ENCODE data around the gene HLA-DOA. TPM values are rescaled to one million over a fixed set of nuclear protein-coding genes. Genes with fewer than 3 reads are reported as not detected.
A peak's percentile ranks its signal among the peaks of the same experiment; 100 is the strongest.

Gene HLA-DOA
- total RNA-seq: 0.21 and 0.38 TPM in 2 replicates

DNA sequence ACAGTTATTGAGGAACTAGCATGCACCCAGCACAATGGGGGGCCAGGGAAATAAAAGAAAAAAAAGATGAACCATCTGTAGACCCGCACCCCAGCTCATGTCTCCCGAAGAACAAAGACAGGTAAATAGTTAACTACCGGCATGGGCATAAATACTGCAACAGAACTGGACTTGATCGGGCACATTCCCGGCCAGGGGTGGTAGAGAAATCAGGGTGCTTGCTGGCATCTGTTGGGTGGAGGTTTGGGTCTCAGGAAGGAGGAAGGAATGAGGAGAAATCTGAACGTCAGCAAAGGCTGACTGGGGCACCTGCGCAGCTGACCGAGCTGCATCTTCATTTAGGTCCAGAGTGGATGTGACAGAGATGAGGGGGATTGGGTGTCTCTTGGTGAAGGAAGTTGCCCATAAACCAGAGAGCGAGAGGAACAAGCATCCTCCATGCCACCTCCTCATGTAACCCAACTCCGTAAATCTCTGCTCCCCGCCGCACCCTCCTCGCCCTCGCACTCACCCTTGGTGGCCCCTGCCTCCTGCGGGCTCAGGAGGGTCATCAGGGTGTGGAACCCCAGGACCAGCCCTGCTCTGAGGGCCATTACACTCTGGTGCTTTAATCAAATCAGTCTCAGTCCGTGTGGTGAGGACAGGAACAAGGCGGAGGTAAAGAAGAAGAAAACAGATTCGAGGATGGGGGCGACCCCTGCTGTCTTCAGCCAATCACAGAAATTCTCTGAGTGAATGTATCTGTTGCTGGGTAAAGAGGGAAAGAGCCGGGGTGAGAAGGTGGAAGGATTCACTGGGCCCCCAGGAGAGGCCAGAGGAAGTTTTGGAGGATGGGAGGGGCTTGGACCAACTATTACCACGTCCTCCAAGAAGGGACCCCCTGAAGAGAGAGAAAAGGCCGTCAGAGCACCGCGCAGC, at the start of gene HLA-DOA:
HLA-DOA (minus strand) TSS at position 648 of the 918 bp plus-strand sequence.
- peaks cover 7% of the 10 kb centered on the region for H3K4me1 Mint-ChIP-seq
- H3K9me3 Mint-ChIP-seq: no peaks in the 10 kb centered on the region
- peak within 1 kb of the TSS; percentile 46 for H3K4me3 Mint-ChIP-seq
- H3K27me3 Mint-ChIP-seq: peaks cover 31% of the 10 kb centered on the region
- no peak within 1 kb of the TSS for H3K27ac Mint-ChIP-seq
- peak; percentile 72 for DNase-seq
- intact Hi-C loops (cut with micrococcal nuclease): no loop called here
- no peaks in the 10 kb centered on the region for H3K36me3 Mint-ChIP-seq (ENCODE audit: low read depth)

DNA sequence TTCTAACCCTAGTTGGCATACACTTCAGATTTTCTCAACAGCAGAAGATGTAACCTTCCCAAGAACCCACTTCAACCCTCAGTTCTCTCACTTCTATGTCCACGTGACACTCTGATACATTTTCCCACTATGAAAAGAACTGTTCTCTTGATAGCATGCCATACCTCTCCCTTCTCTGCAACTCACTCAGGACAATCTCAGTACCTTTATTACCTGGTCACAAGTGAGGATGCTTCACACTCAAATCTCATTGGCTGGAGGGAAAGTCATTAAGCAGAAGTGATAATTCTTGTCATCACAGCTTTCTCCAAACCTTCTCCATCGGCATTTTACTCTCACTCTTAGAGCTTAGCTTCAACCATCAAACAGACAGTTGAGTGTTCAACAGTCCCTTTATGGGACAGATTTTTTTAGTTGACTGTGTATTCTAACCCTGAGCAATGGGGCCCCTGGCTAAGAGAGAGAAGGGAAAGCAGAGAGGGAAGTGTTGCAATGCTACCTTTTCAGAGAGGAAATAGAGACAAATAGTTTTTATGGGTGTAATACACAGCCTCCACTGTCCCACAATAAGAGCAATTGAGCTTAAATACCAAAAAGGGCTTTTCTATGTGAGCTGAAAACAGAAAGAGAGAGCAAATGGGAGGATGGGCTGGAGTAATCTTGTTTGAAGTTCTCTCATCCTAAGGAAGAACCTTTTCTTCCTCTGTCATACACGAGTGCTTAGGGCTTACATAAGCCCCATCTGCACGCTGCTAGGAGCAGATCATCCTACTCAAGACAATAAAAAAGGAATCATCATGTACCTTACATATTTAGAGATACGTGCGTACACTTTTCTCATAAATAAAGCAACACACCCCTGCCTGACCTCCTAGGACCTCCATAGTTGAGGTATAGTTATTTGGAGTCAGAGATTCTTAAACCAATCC, 48.1 kb upstream of the HLA-DOA start:
- H3K27me3 Mint-ChIP-seq: peaks cover 10% of the 10 kb centered on the region
- H3K27ac Mint-ChIP-seq: no peak overlapping the region
- no peaks in the 10 kb centered on the region for H3K4me1 Mint-ChIP-seq
- DNase-seq: no peak
- no peaks in the 10 kb centered on the region for H3K36me3 Mint-ChIP-seq (ENCODE audit: low read depth)
- intact Hi-C loops (cut with micrococcal nuclease): no loop called here
- no peaks in the 10 kb centered on the region for H3K9me3 Mint-ChIP-seq
- no peak overlapping the region for H3K4me3 Mint-ChIP-seq

DNA sequence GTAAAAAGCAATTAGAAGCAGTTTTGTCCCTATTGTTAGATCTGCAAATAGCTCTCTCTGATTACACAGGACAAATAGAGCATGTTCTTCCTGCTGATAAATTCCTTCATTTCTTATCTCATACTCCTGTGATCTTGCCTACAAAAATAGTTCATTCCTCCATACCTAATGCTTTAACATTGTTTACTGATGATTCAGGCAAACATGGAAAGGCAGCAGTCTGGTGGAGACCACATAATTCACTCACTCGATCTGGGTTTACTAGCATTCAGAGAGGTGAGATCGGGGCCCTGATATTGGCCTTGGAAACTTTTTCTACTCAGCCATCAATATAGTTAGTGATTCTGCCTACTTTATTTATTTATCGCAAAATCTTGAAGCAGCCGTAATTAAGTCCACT, 43.8 kb upstream of the HLA-DOA start:
- H3K36me3 Mint-ChIP-seq (ENCODE audit: low read depth): no peaks in the 10 kb centered on the region
- no peaks in the 10 kb centered on the region for H3K4me1 Mint-ChIP-seq
- no peak for DNase-seq
- no peak overlapping the region for H3K4me3 Mint-ChIP-seq
- peaks cover 23% of the 10 kb centered on the region for H3K27me3 Mint-ChIP-seq
- H3K9me3 Mint-ChIP-seq: no peaks in the 10 kb centered on the region
- intact Hi-C loops (cut with micrococcal nuclease): no loop called here
- H3K27ac Mint-ChIP-seq: no peak overlapping the region

DNA sequence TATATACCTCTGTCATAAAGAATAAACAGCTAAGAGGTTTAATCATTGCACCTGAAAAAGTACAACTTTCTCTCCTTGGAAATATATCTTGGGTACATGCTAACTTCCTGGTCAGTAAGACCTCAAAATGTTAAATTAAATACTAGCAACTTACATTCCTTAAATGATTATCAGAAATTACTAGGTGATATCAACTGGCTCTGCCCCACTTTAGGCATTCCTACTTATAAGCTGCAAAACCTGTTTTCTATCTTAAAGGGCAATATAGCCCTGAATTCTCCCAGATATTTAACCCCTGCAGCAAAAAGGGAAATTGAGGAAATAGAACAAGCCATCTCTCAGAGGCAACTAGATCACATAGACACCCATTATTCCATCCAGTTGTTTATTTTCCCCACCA, 43.2 kb upstream of the HLA-DOA start:
- Mint-ChIP-seq H3K9me3 (no peaks in the 10 kb centered on the region), H3K36me3 (ENCODE audit: low read depth) (no peaks in the 10 kb centered on the region), H3K27me3 (peaks cover 27% of the 10 kb centered on the region), H3K4me1 (no peaks in the 10 kb centered on the region), H3K27ac (no peak overlapping the region), H3K4me3 (no peak overlapping the region)
- DNase-seq: no peak
- intact Hi-C loops (cut with micrococcal nuclease): no loop called here

DNA sequence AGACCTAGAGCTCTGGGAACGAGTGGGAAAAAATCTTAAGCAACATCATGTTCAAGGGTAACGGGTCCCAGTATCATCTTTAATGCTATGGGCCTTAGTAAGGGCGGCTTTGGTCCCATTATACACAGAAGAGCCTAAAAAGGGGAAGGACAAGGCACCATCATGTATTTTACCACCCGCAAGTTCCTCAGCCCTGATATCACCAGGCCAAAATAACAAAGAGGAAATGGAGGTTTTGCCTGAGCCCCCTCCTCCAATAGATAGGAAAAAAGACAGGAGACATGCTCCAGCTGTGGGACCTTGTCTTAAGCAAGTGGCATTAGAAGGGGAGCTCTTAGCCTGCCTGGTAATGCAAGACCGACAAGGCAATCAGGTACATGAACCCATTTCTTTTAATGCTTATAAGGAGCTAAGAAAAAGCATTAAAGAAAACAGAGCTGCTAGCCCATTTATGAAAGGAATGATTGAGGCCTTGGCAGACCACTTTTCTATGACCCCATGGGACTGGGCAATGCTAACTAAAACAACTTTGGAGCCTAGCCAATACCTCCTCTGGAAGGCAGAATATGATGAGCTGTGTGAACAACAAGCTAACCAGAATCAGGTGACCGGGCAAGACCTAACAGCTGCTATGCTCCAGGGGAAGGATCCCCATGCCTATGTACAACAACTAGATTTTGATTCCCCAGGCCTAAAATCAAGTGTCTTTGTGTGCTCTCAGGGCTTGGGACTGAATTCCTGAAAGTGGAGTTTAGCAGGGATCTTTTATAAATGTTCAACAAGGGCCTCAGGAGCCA, 40.8 kb upstream of the HLA-DOA start:
- Mint-ChIP-seq H3K4me1 (no peaks in the 10 kb centered on the region), H3K9me3 (no peaks in the 10 kb centered on the region), H3K4me3 (no peak overlapping the region), H3K27ac (no peak overlapping the region), H3K36me3 (ENCODE audit: low read depth) (no peaks in the 10 kb centered on the region), H3K27me3 (peaks cover 39% of the 10 kb centered on the region)
- intact Hi-C loops (cut with micrococcal nuclease): no loop called here
- no peak for DNase-seq

DNA sequence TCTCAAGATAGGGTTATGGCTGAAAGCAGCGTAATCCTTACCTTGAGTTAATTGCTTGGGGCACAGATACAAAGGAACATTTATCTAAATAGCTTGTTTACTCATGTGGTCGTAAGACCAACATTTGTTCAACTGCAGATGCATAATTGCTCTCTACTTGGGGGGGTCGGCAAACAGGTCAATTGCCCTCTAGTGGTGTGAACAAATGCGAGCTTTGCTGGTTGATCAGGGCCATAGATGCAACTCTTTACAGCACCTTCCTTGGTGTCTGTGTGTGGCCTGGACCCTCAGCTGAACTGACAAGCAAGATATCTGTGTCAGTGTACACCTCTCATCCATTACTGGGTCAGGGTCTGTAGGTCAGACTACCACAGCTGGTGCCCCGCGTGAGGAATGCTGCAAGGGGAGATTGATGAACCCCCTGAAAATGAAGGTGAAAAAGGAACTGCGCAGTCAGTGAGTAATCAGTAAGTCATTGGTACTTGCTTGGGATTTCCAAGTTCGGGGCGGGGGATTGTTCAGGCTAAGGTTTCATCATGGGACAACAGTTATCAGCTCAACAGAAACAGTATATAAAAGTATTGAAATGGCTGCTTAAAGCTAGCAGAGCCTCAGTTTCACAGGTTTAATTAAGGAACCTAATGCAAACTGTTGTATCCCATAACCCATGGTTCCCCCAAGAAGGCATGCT, 40.1 kb upstream of the HLA-DOA start:
- Mint-ChIP-seq H3K9me3 (no peaks in the 10 kb centered on the region), H3K27ac (no peak overlapping the region), H3K4me1 (no peaks in the 10 kb centered on the region), H3K36me3 (ENCODE audit: low read depth) (no peaks in the 10 kb centered on the region), H3K4me3 (no peak overlapping the region), H3K27me3 (peaks cover 45% of the 10 kb centered on the region)
- intact Hi-C loops (cut with micrococcal nuclease): no loop called here
- DNase-seq: no peak

DNA sequence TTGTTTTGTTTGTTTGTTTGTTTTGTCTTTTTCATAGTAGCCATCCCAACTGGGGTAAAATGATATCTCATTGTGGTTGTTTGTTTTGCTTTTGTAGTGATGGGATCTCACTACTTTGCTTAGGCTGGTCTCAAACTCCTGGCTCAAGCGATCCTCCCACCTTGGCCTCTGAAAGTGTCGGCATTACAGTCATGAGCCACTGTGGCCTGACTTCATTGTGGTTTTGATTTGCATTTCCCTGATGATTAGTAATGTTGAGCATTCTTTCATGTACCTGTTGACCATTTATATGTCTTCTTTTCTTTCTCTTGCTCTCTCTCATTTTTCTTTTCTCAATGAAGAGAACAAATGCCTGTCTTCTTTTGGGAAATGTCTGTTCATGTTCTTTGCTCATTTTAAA, 30.8 kb upstream of the HLA-DOA start:
- Mint-ChIP-seq H3K27me3 (peaks cover 64% of the 10 kb centered on the region), H3K27ac (no peak overlapping the region), H3K4me1 (no peaks in the 10 kb centered on the region), H3K9me3 (peaks cover 10% of the 10 kb centered on the region), H3K4me3 (no peak overlapping the region), H3K36me3 (ENCODE audit: low read depth) (no peaks in the 10 kb centered on the region)
- intact Hi-C loops (cut with micrococcal nuclease): no loop called here
- DNase-seq: no peak

DNA sequence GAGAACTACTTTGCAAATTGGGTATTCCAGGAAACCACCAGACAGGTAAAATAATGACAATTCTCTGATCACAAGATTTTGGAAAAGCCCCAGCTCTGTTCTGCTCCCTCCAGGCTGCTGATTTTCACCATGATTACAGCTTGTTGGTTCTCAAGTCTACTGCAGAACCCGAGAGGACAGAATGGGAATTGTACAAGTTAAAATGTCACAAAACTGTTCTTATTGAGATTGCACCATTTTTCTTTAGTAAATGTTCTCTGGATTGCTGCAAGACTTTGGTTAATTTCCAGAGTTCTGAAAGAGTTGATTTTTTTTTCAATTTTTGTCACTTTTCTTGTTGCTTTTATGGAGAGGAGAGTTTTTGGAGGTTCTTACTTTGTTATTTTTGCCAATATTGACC, 27.1 kb upstream of the HLA-DOA start:
- Mint-ChIP-seq H3K27me3 (peaks cover 69% of the 10 kb centered on the region), H3K9me3 (peaks cover 3% of the 10 kb centered on the region), H3K4me1 (no peaks in the 10 kb centered on the region), H3K4me3 (no peak overlapping the region), H3K27ac (no peak overlapping the region), H3K36me3 (ENCODE audit: low read depth) (no peaks in the 10 kb centered on the region)
- DNase-seq: no peak
- intact Hi-C loops (cut with micrococcal nuclease): no loop called here

DNA sequence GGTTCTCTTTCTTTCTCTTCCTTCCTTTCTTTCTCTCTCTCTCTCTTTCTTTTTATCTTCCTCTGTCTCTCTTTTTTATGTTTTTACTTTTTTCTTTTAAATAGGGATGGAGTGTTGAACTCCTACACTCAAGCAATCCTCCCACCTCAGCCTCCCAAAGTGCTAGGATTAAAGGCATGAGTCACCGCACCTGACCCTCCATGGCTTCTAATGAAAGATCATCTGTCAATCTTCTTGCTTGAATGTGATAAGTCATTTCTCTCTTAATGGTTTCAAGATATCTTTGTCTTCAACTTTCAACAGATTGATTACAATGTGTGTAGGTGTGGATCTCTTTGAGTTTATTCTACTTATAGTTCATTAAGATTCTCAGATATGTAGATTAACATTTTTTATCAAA, 25.2 kb upstream of the HLA-DOA start:
- H3K27me3 Mint-ChIP-seq: peaks cover 71% of the 10 kb centered on the region
- H3K36me3 Mint-ChIP-seq (ENCODE audit: low read depth): no peaks in the 10 kb centered on the region
- no peak overlapping the region for H3K4me3 Mint-ChIP-seq
- peaks cover 3% of the 10 kb centered on the region for H3K9me3 Mint-ChIP-seq
- intact Hi-C loops (cut with micrococcal nuclease): no loop called here
- no peak for DNase-seq
- no peak overlapping the region for H3K27ac Mint-ChIP-seq
- H3K4me1 Mint-ChIP-seq: peaks cover 3% of the 10 kb centered on the region

DNA sequence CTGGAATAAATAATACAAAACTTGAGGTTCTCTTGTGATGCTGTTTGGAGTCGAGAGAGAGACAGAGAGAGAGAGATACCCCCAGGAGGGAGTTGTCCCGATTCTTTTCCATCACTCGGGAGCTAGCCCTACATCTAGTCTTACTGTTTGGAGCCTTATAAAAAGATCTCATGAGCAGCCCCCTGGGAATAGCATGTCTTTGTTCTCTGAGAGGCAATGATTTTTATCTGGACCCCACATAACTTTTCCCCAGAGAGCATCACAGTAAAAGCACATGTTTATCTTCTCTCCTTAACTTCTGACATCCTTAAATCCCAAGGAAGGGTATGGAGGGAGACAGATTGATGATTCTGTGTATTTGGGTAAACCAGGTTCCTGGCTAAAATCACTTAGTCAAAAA, 20.9 kb upstream of the HLA-DOA start:
- Mint-ChIP-seq H3K27ac (no peak overlapping the region), H3K4me1 (peaks cover 19% of the 10 kb centered on the region), H3K36me3 (ENCODE audit: low read depth) (no peaks in the 10 kb centered on the region), H3K9me3 (no peaks in the 10 kb centered on the region), H3K4me3 (no peak overlapping the region), H3K27me3 (peaks cover 50% of the 10 kb centered on the region)
- DNase-seq: no peak
- intact Hi-C loops (cut with micrococcal nuclease): no loop called here

DNA sequence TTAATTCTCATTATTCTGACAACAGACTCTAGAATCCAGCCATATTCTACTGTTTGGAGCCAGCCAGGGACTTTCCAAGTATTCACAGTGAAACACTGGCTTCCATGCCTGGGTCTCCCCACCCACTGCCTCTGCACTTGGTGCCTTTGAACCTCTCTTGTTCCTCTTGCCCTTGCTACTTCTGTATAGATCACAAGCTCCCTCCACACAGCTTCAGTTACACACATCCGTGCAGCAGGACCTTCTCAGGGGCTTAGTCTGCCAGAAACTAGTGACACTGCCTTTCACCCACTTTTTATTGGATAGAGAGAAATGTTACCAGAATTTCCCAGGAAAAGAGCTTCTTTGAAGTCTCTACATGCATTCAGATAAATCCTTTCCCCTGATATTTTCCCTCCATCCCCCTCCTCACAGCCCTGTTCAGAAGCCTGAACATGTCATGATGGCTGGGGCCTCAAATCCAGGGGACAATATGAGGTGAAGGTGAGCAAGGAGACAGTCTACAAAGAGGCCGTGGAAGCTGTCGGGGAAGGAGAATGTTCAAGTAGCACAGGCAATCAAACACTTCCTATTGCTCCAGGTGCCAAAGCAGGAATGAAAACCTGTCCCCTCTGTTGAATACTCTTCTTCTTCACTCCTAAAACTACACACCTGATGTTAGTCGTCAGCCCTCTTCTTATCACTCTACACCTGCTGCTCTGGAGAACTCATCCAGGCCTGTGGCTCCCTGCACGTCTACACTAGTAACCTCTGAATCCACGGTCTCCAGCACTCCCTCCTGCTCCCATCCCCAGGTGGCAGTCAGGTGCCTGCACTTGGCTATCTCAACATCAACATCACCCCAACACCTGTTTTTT, 20.2 kb upstream of the HLA-DOA start:
- Mint-ChIP-seq H3K4me3 (peak overlapping the region; percentile 4), H3K36me3 (ENCODE audit: low read depth) (no peaks in the 10 kb centered on the region), H3K9me3 (no peaks in the 10 kb centered on the region), H3K4me1 (peaks cover 19% of the 10 kb centered on the region), H3K27me3 (peaks cover 46% of the 10 kb centered on the region), H3K27ac (peak overlapping the region; percentile 46)
- DNase-seq: peak; percentile 77
- intact Hi-C loops (cut with micrococcal nuclease): no loop called here

DNA sequence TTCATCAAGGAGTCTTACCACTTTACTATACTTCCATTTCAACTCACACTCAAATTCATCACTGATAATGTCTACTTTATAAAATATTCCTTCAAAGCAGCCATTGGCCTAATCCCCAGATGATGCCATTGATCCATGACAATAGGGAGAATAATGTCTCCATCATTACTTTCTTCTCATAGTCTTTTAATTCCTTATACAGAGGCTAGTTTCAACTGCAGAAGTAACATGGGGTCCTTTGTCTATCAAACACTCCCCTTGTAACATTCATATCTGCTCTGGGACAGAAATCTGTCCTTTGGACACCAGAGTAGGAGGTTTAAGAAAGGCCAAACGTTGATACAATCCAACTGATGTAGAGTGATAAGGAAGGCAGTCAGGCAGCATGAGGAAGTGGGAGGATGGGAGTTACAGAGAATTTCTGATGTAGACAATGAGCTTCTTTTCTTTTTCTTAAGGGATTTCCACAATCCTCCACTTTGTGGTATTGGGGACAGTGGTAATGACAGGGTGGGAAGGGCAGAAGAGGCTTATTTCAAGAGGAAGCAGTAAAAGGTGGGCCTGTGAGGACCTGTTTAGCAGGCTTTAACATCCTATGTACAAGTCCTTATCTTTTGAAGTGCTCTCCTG, 18.9 kb upstream of the HLA-DOA start:
- Mint-ChIP-seq H3K36me3 (ENCODE audit: low read depth) (no peaks in the 10 kb centered on the region), H3K4me3 (no peak overlapping the region), H3K9me3 (no peaks in the 10 kb centered on the region), H3K4me1 (peaks cover 19% of the 10 kb centered on the region), H3K27ac (peak overlapping the region; percentile 8), H3K27me3 (peaks cover 38% of the 10 kb centered on the region)
- DNase-seq: no peak
- intact Hi-C loops (cut with micrococcal nuclease): no loop called here

Data from activated CD4-positive, alpha-beta T cell treated with anti-CD3 and anti-CD28 coated beads, Interleukin-2, amount 10 ng/mL, durations not matched to agents 24 days and 14 days (primary cell).